Measurements from ENCODE around the gene TCTN1. TPM values are rescaled to one million over a fixed set of nuclear protein-coding genes. Genes with fewer than 3 reads are reported as not detected.

TCTN1 gene
- total and polyA plus RNA-seq, 2 donors (not counting 3 experiments of a cell fraction or from before 2014, with no cell fraction given): 21.1 to 23.3 TPM

DNA sequence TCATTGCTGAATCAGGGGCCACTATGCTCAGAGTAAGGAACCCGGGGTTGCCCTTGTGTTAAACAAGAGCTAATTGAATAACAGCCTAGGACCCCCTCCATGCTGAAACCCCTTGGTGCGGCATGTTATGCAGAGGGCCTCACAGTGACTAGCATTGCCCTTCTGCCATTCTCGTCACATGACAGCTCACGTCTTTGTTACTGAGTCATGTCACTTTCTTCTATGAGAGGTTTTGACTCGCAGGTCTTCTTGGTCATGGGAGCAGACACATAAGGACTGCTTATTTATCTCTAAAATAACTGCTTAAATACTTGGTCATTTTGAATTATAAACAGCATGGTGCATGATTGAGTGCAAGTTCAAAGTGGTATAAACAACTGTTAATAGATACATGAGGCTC lies 24.9 kb downstream of the TCTN1 start:
- Histone ChIP-seq H3K36me3 (ENCODE audit: control insufficient read depth in 2 of 2, extremely low read depth in 1 of 2, insufficient read depth in 2 of 2, low read length in 2 of 2) (no peaks in the 10 kb centered on the region), H3K4me3 (replicated peaks in 1 of 3; ENCODE audit: insufficient read depth in 1 of 3, low read depth in 1 of 3, low read length in 3 of 3) (no peak overlapping the region), H3K4me1 (ENCODE audit: control insufficient read depth, extremely low read depth, insufficient read depth, low read length) (no peaks in the 10 kb centered on the region), H3K27me3 (ENCODE audit: control insufficient read depth in 2 of 2, insufficient read depth in 2 of 2, low read length in 2 of 2) (no peaks in the 10 kb centered on the region), H3K27ac (ENCODE audit: insufficient read depth, low read depth, low read length) (no peak overlapping the region), H3K79me2 (ENCODE audit: control insufficient read depth, insufficient read depth, low read length) (no peaks in the 10 kb centered on the region), H3K9me1 (replicated peaks; ENCODE audit: control insufficient read depth, extremely low read depth, insufficient read depth, low read length) (no peaks in the 10 kb centered on the region), H4K20me1 (replicated peaks; ENCODE audit: control insufficient read depth, extremely low read depth, insufficient read depth, low read length) (no peaks in the 10 kb centered on the region), H2AFZ (ENCODE audit: low read depth, low read length) (no peak overlapping the region), H3K9me3 (replicated peaks; ENCODE audit: control insufficient read depth, insufficient read depth, low read length) (no peaks in the 10 kb centered on the region), H3K4me2 (ENCODE audit: insufficient read depth, low read length) (no peak overlapping the region), H3K9ac (replicated peaks; ENCODE audit: extremely low read depth, insufficient read depth, low read length) (no peak overlapping the region)
- CTCF ChIA-PET: no interaction called here
- DNase-seq (ENCODE audit: low read depth, low spot score) (no peak), FAIRE-seq (no peak)
- POLR2A ChIA-PET: no interaction called here
- dilution Hi-C loops (cut with MboI; ENCODE audit: extremely low pct_ligation_motif_present, low sequenced_read_pairs): no loop called here
- intact Hi-C loops (cut with micrococcal nuclease): no loop called here
- no TSS peak for BruUV-seq (replicated peaks)
- no peak for TF ChIP-seq CTCF (IDR thresholded peaks at IDR 0.05; ENCODE audit: extremely low read depth in 1 of 2, insufficient read depth in 1 of 2, low read depth in 1 of 2, low read length in 2 of 2)
- no peak for TF ChIP-seq EZH2 (IDR thresholded peaks at IDR 0.05; ENCODE audit: borderline replicate concordance, low read depth, low read length, severe bottlenecking)
- TF ChIP-seq FOS (IDR thresholded peaks at IDR 0.05; ENCODE audit: borderline replicate concordance, insufficient read depth, low read length): no peak
- TF ChIP-seq MYC (IDR thresholded peaks at IDR 0.05; ENCODE audit: low read depth, low read length): no peak
- no peak for TF ChIP-seq JUN (IDR thresholded peaks at IDR 0.05; ENCODE audit: borderline replicate concordance, insufficient read depth, insufficient read length, low read depth)
- TF ChIP-seq MAX (IDR thresholded peaks at IDR 0.05; ENCODE audit: insufficient read depth, insufficient read length): no peak
- TF ChIP-seq GATA2 (IDR thresholded peaks at IDR 0.05; ENCODE audit: insufficient read depth, insufficient read length, low read depth, low read length): no peak
- TF ChIP-seq POLR2AphosphoS5 (IDR thresholded peaks at IDR 0.05; ENCODE audit: insufficient read depth, low read depth, low read length): no peak
- TF ChIP-seq POLR2A (IDR thresholded peaks at IDR 0.05; ENCODE audit: low read depth, low read length): no peak
